Subcutaneous adipose tissue (tissue), 4 donors: ENCODE measurements around the gene SLC22A8. TPM values are rescaled to one million over a fixed set of nuclear protein-coding genes. Genes with fewer than 3 reads are reported as not detected.

Experiments
- total RNA-seq, 4 donors: library from RNA; depleted of rRNA; stranded (reverse); fragments of >200 nt; gene quantifications; one replicate each; pipeline ENCODE4 v1.1.0, GENCODE V29; 2016
- TF ChIP-seq, protein P1 (sequence below): fragments of 450-650 bp; IDR thresholded peaks from one replicate; pipeline ENCODE4 v1.5.1; 2016; ENCODE audit warnings: low read depth, mild to moderate bottlenecking, control low read depth, antibody characterized with exemption, moderate library complexity

SLC22A8 gene, protein sequence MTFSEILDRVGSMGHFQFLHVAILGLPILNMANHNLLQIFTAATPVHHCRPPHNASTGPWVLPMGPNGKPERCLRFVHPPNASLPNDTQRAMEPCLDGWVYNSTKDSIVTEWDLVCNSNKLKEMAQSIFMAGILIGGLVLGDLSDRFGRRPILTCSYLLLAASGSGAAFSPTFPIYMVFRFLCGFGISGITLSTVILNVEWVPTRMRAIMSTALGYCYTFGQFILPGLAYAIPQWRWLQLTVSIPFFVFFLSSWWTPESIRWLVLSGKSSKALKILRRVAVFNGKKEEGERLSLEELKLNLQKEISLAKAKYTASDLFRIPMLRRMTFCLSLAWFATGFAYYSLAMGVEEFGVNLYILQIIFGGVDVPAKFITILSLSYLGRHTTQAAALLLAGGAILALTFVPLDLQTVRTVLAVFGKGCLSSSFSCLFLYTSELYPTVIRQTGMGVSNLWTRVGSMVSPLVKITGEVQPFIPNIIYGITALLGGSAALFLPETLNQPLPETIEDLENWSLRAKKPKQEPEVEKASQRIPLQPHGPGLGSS
- not detected for total RNA-seq

DNA sequence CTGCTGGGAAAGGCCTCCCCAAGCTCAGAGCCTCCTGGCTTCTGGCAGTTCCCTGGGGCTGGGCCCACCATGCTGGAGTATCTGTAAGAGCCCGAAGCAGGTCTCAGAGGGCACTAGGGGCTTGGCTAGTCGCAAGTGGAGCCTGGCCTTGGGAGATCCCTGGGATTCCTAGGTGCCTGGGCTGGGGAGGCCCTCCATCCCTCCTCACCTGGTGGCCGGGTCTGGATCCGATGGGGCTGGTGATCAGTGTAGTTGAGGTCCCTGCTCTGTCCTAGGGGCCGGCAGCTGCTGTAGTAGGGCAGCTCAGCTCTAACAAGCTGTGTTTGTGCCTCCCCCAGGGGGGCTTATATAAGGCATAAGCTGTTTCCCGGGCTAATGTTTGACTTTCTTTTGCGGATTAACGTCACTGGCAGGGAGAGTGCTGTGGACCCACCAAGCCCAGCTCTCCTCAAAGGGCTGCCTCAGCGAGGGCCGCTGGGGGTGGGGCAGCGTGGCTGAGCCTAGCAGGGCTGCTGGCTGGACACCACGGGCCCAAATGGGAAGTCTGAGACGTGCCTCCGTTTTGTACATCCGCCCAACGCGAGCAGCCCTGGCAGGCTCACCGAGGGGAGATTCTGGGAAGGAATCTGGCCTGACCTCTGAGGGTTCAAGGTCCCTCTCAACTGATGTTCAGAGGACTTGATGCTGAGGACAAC is at the start of gene SLC22A8:
SLC22A8 (minus strand) TSS at position 321 of the 695 bp plus-strand sequence. CDS start 883 bp downstream, outside the sequence.
- TF ChIP-seq, protein P1, sequence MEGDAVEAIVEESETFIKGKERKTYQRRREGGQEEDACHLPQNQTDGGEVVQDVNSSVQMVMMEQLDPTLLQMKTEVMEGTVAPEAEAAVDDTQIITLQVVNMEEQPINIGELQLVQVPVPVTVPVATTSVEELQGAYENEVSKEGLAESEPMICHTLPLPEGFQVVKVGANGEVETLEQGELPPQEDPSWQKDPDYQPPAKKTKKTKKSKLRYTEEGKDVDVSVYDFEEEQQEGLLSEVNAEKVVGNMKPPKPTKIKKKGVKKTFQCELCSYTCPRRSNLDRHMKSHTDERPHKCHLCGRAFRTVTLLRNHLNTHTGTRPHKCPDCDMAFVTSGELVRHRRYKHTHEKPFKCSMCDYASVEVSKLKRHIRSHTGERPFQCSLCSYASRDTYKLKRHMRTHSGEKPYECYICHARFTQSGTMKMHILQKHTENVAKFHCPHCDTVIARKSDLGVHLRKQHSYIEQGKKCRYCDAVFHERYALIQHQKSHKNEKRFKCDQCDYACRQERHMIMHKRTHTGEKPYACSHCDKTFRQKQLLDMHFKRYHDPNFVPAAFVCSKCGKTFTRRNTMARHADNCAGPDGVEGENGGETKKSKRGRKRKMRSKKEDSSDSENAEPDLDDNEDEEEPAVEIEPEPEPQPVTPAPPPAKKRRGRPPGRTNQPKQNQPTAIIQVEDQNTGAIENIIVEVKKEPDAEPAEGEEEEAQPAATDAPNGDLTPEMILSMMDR, result no peak

DNA sequence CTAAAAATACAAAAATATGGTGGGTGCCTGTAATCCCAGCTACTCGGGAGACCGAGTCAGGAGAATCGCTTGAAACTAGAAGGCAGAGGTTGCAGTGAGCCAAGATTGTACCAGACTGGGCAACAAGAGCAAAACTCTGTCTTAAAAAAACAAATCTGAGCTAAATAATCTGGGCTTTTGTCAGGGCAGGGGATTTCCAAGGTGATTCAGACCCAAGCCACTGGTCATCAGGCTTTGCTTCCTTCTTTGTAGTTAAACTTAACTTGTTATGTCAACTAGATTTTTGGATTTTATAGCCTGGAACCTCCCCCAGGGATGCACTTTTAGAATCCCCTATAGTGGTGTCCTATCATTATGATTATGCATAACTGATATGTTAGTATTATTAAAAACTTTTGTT is 27.0 kb upstream of the SLC22A8 start:
- TF ChIP-seq, protein P1, result no peak

DNA sequence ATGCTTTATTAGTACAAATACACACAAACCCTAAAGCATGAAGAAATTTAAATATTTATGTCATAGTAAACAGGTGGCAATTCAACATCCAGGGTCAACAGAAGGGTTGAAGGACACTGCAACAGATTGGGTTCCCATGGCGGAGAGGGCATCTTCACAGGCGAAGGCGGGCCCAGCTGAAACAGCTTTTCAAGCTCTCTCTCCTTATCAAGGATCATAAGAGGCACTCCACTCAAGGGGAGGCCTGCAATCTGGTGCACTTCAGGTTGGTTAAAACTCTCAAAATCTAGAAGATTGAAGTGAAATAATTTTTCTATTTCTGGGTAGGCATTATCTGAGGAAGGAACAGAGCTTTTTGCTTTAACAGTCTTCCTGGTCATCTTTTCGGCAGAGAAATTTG is 16.8 kb upstream of the SLC22A8 start:
- TF ChIP-seq, protein P1, result no peak

DNA sequence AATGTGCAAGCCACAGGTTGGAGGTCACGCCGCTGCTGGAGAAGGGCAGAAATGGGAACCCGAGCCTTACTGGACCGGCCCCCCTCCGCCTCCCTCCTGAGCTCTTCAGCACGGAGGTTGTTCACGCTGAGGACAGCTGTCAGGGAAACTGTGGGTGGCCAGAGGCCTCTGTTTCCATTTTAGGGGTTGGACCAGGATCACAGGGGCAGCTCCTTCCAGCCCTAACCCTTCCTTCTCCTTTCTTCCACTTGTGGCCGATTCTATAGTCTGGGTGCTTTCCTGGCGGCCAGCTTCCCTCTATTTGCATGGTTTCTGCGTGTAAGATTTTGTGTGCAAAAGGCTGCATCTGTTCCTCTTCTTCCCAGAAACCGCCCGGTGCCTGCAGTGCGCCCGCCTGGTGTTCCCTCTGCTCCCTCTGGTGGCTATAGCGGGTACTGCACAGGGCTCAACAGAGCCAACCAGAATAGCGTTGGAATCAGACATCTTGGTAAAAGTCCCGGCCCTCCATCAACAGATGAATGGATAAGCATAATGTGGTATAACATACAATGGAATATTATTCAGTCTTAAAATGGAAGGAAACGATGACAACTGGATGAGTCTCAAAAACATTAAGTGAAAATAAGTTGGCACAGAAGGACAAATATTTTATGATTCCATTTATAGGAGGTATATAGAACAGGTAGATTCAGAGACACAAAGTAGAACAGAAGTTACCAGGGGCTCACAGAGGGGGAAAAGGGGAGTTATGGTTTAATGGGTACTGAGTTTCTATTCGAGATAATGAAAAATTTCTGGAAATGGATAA is 8.4 kb upstream of the SLC22A8 start:
- TF ChIP-seq, protein P1, result no peak

DNA sequence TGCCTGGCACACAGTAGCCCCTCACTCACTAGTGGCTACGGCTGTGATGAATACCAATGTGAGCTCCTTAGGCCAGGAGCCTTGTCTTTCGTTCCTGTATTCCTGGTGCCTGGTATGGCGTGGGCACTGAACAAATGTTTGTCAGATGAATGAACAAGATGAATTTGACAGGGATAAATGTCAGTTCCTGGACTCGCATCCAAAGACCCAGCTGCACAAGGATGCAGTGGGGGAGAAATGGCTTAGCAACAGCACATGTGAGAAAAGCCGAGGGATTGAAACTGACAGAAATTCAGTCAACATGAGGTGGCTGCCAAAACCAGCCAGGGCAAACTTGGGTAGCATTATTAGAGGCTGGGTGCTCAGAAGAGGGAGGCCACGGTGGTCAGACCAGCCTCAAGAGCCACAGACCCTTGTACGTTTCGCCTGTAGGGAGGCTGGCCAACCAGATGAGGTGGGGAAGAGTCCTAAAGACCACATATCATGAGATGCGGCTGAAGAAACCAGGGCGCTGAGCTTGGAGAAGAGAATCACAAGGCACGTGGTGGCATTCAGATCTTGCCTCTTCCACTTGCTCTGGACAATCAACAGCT is 7.7 kb upstream of the SLC22A8 start:
- TF ChIP-seq, protein P1, result no peak

DNA sequence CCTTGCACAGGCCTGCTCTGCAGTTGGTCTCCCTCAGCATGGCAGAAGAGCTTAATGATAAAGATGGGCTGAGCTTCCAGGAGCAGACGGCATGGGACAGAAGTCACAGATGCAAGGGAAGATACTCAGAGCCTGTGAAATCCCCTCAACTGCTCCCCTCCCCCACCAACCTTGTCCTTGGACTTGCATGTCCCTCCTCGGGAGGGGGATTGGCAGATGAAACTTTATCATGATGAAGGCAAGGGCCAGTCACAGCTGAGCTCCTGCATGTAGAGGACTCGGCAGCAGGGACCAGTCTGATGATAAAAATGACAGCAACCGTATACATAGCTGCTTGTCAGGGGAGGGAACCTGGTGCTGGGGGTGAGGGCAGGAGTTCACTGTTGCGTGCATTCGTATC is 6.8 kb upstream of the SLC22A8 start:
- TF ChIP-seq, protein P1, result no peak
